ENCODE data around the gene MIF4GD. TPM values are rescaled to one million over a fixed set of nuclear protein-coding genes. Genes with fewer than 3 reads are reported as not detected.

The MIF4GD gene
- total and polyA plus RNA-seq, 9 of the 15 experiments (the other 6 are each of a cell fraction or from before 2014, with no cell fraction given) = 11.8 to 63.8 (median 28.1) TPM

DNA sequence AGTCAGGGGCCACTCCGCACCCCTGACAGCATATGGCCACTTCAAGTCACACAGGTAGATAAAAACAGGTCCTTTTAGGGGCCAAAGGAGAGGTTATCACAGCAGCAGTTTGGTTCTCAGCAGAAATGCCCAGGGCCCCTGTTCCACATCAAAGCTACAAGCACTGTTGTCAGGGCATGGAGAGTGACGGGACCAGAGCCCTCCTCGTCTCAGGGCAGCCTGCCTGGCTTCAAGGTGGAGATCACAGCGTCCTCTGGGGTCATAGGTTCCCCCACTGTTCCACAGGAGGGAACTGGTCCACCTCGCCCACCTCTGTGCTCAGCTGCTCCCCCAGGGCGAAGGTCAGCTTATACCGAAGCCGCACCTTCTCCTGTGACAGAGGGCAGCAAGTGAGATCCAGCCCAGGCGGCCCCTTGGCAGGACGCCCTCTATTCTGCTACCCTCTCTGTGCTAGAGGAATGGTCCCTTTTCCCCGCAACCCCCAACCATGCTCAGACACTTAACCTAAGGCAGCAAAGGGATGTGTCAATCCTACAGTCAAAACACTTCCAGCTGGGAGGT is 32.9 kb downstream of the MIF4GD start:
- peaks cover 19% of the 10 kb centered on the region; the same call in 1 of the 2 replicates for H4K20me1 ChIP-seq (replicated peaks; ENCODE audit: control insufficient read depth, insufficient read depth, low read length)
- in situ Hi-C loops (cut with MboI) (no loop called here), intact Hi-C loops (cut with micrococcal nuclease) (loop anchor here (5.0 kb wide), 1 partner anchor 126 kb away; no protein-coding TSS in a partner anchor)
- DNase-seq (ENCODE audit: extremely low read depth in 1 of 4, low spot score in 3 of 4) = no peak
- 91% methylated on average over 11 of the region's 11 CpGs for WGBS (ENCODE audit: insufficient coverage, low coverage, missing lambda C conversion rate)
- no peak for ATAC-seq
- H3K9ac ChIP-seq (ENCODE audit: insufficient read depth in 1 of 2, low read depth in 2 of 2, low read length in 2 of 2) = peak overlapping the region in 1 of 2 experiments; percentile 70; a peak in 2 of 4 replicates
- H3K4me1 ChIP-seq (replicated peaks in 1 of 2; ENCODE audit: control insufficient read depth in 2 of 2, insufficient read depth in 2 of 2, low read length in 2 of 2) = peaks cover 14 to 33% of the 10 kb centered on the region in 2 experiments
- no peaks in the 10 kb centered on the region for H3K9me1 ChIP-seq (ENCODE audit: control insufficient read depth, insufficient read depth, low read length)
- no peaks in the 10 kb centered on the region for H3K79me2 ChIP-seq (ENCODE audit: control insufficient read depth, insufficient read depth, low read length)
- H3K36me3 ChIP-seq (ENCODE audit: control insufficient read depth, insufficient read depth, low read length) = peaks cover 89% of the 10 kb centered on the region
- TF ChIP-seq RBFOX2 (IDR thresholded peaks at IDR 0.05; ENCODE audit: low read depth, low read length) (0 out of 2 replicates have a peak, but pooled peaks have one; percentile 19), POLR2G (IDR thresholded peaks at IDR 0.05; ENCODE audit: low read depth, low read length) (peak; percentile 33; the same call in 1 of the 2 replicates), MIER1 (IDR thresholded peaks at IDR 0.05; ENCODE audit: low read depth) (no peak), ZBED1 (IDR thresholded peaks at IDR 0.05) (0 out of 2 replicates have a peak, but pooled peaks have one; percentile 4), POU5F1 (IDR thresholded peaks at IDR 0.05; ENCODE audit: borderline replicate concordance, low read depth, low read length, partially characterized antibody) (no peak), MEIS2 (IDR thresholded peaks at IDR 0.05; ENCODE audit: partially characterized antibody) (no peak)
- no peak overlapping the region for H3K4me2 ChIP-seq (ENCODE audit: insufficient read depth, low read length)
- H3K9me3 ChIP-seq (replicated peaks; ENCODE audit: control insufficient read depth, insufficient read depth, low read depth, low read length) = no peaks in the 10 kb centered on the region
- TSS peak; percentile 27 for BruUV-seq (replicated peaks)
- FAIRE-seq = no peak
- H3K27me3 ChIP-seq (ENCODE audit: control insufficient read depth in 2 of 2, insufficient read depth in 2 of 2, low read length in 2 of 2) = no peaks in the 10 kb centered on the region
- no peak overlapping the region for H2AFZ ChIP-seq (ENCODE audit: low read depth, low read length)
- no peak overlapping the region for H3K27ac ChIP-seq (ENCODE audit: extremely low read depth, low read depth, low read length)
- CTCF ChIA-PET (ENCODE audit: low intra/inter-chr PET ratio) = interaction anchor here (0.9 to 2.8 kb wide), 2 partner anchors 174 to 276 kb away, joined by 3 to 10 read pairs; no protein-coding TSS in a partner anchor
- no peak overlapping the region for H3K4me3 ChIP-seq
- POLR2A ChIA-PET = interaction anchor here (1.3 kb wide), 1 partner anchor 15 kb away, joined by 3 read pairs; no protein-coding TSS in a partner anchor

All from K562 (cell line).